ENCODE data around the gene RANBP10. TPM values are rescaled to one million over a fixed set of nuclear protein-coding genes. Genes with fewer than 3 reads are reported as not detected.

RANBP10 gene
- total and polyA plus RNA-seq, 2 of the 13 experiments (the other 11 are each of a cell fraction or from before 2014, with no cell fraction given) = 9.2 to 22.7 TPM

GRCh38 chr16:67726106-67727034, 80.0 kb downstream of the RANBP10 start (continued):
- no peak for TF ChIP-seq GRHL1 (CRISPR knock-in tag; conservative IDR thresholded peaks at IDR 0.05)
- TF ChIP-seq MNT (IDR thresholded peaks at IDR 0.05) = no peak
- TF ChIP-seq SMAD1 (CRISPR knock-in tag; IDR thresholded peaks at IDR 0.05; ENCODE audit: borderline replicate concordance, low read depth) = peak; percentile 77; the same call in 1 of the 2 replicates
- no peak for TF ChIP-seq FOXC1 (CRISPR knock-in tag; IDR thresholded peaks at IDR 0.05; ENCODE audit: borderline replicate concordance)
- TF ChIP-seq ZMAT5 (CRISPR knock-in tag; IDR thresholded peaks at IDR 0.05; ENCODE audit: borderline replicate concordance, low read depth) = no peak
- no peak for TF ChIP-seq SMARCE1 (IDR thresholded peaks at IDR 0.05; ENCODE audit: borderline replicate concordance)
- no peak for TF ChIP-seq ZNF274 (CRISPR knock-in tag; IDR thresholded peaks at IDR 0.05)
- TF ChIP-seq CERS6 (CRISPR knock-in tag; IDR thresholded peaks at IDR 0.05) = no peak
- no peak for TF ChIP-seq ZNF747 (CRISPR knock-in tag; IDR thresholded peaks at IDR 0.05; ENCODE audit: borderline replicate concordance)
- peak; percentile 96 for TF ChIP-seq ZNF687 (CRISPR knock-in tag; IDR thresholded peaks at IDR 0.05)
- TF ChIP-seq ZC3H4 (CRISPR knock-in tag; IDR thresholded peaks at IDR 0.05; ENCODE audit: borderline replicate concordance) = no peak
- no peak for TF ChIP-seq SSRP1 (CRISPR knock-in tag; IDR thresholded peaks at IDR 0.05)
- no peak for TF ChIP-seq ARID2 (CRISPR knock-in tag; IDR thresholded peaks at IDR 0.05; ENCODE audit: borderline replicate concordance)
- TF ChIP-seq ZBTB1 (CRISPR knock-in tag; IDR thresholded peaks at IDR 0.05; ENCODE audit: borderline replicate concordance) = no peak
- no peak for TF ChIP-seq SP140L (CRISPR knock-in tag; IDR thresholded peaks at IDR 0.05; ENCODE audit: borderline replicate concordance)
- no peak for TF ChIP-seq ZSCAN22 (CRISPR knock-in tag; IDR thresholded peaks at IDR 0.05)
- no peak for TF ChIP-seq ZFP1 (CRISPR knock-in tag; IDR thresholded peaks at IDR 0.05)
- no peak for TF ChIP-seq NFRKB (IDR thresholded peaks at IDR 0.05)
- no peak; the same call in 1 of the 2 replicates for TF ChIP-seq EHMT2 (IDR thresholded peaks at IDR 0.05; ENCODE audit: borderline replicate concordance, low read depth, low read length)

Data from HepG2 (cell line).